ENCODE results near the gene TNFSF10. TPM values are rescaled to one million over a fixed set of nuclear protein-coding genes. Genes with fewer than 3 reads are reported as not detected.

The TNFSF10 gene
- total and polyA plus RNA-seq, 9 of the 15 experiments (the other 6 are each of a cell fraction or from before 2014, with no cell fraction given): 0.07 to 1.3 (median 0.27) TPM; not detected in 1

GRCh38 chr3:172551874-172552273, 28.6 kb upstream of the TNFSF10 start:
- intact Hi-C loops (cut with micrococcal nuclease): no loop called here
- no peak overlapping the region for H3K27ac ChIP-seq (ENCODE audit: extremely low read depth, low read depth, low read length)
- H3K4me2 ChIP-seq (ENCODE audit: insufficient read depth, low read length): no peak overlapping the region
- H3K4me3 ChIP-seq: no peak overlapping the region
- ATAC-seq (no peak), FAIRE-seq (no peak), DNase-seq (ENCODE audit: extremely low read depth in 1 of 4, low spot score in 3 of 4) (no peak)
- H4K20me1 ChIP-seq (replicated peaks; ENCODE audit: control insufficient read depth, insufficient read depth, low read length): no peaks in the 10 kb centered on the region
- WGBS (ENCODE audit: insufficient coverage, low coverage, missing lambda C conversion rate): 31% methylated on average over 1 of the region's 1 CpG
- H3K9ac ChIP-seq (ENCODE audit: insufficient read depth in 1 of 2, low read depth in 2 of 2, low read length in 2 of 2): no peak overlapping the region
- ChIA-PET POLR2A (interaction anchor here (1.5 kb wide), 1 partner anchor 21 kb away, joined by 5 read pairs; no protein-coding TSS in a partner anchor), CTCF (ENCODE audit: low intra/inter-chr PET ratio) (no interaction called here)
- TF ChIP-seq CC2D1A (IDR thresholded peaks at IDR 0.05) (no peak), ZFPM2 (CRISPR knock-in tag; IDR thresholded peaks at IDR 0.05) (no peak)
- H3K9me1 ChIP-seq (ENCODE audit: control insufficient read depth, insufficient read depth, low read length): no peaks in the 10 kb centered on the region
- no peaks in the 10 kb centered on the region for H3K79me2 ChIP-seq (ENCODE audit: control insufficient read depth, insufficient read depth, low read length)
- BruUV-seq (replicated peaks): no TSS peak
- peaks cover 4 to 22% of the 10 kb centered on the region in 2 experiments for H3K4me1 ChIP-seq (replicated peaks in 1 of 2; ENCODE audit: control insufficient read depth in 2 of 2, insufficient read depth in 2 of 2, low read length in 2 of 2)
- H2AFZ ChIP-seq (ENCODE audit: low read depth, low read length): no peak overlapping the region
- H3K36me3 ChIP-seq (ENCODE audit: control insufficient read depth, insufficient read depth, low read length): no peaks in the 10 kb centered on the region
- H3K9me3 ChIP-seq (replicated peaks; ENCODE audit: control insufficient read depth, insufficient read depth, low read depth, low read length): no peaks in the 10 kb centered on the region
- H3K27me3 ChIP-seq (ENCODE audit: control insufficient read depth in 2 of 2, insufficient read depth in 2 of 2, low read length in 2 of 2): no peaks in the 10 kb centered on the region
- in situ Hi-C loops (cut with MboI): no loop called here

DNA sequence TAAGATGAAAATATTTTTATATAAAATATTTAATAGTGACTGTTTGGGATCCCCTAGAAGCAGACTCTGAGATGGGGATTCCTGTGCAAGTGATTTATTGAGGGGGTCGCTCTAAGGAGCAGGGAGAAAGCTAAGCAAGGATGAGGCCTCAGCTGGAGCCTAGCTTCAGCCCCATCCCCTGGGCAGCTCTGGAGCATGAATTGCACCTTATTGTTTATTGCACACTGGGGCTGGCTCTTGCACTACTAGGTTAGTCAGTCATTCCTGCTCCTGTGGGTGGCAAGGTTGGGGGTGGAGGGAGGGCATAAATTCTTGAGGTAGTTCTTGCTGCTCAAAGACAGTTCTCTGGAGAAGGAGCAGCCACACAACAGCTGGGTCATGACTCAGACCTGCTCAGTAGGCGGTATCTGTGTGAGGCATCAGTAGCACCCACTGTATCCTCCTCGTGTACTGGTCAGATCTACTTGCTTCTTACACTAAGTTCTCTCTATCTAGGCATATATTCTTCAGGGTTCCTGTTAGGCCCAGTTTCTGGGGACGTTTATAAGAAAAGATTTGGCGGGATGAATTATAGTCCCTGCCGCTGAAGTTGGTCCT, 27.2 kb upstream of the TNFSF10 start:
- H3K36me3 ChIP-seq (ENCODE audit: control insufficient read depth, insufficient read depth, low read length): no peaks in the 10 kb centered on the region
- ChIA-PET POLR2A (no interaction called here), CTCF (ENCODE audit: low intra/inter-chr PET ratio) (no interaction called here)
- peak overlapping the region; percentile 34; the same call in 1 of the 2 replicates for H3K4me2 ChIP-seq (ENCODE audit: insufficient read depth, low read length)
- 0 out of 4 replicates have a peak overlapping the region, but pooled peaks of 1 of the 2 experiments have one; percentile 19 for H3K9ac ChIP-seq (ENCODE audit: insufficient read depth in 1 of 2, low read depth in 2 of 2, low read length in 2 of 2)
- H2AFZ ChIP-seq (ENCODE audit: low read depth, low read length): no peak overlapping the region
- peak; percentile 15 to 77 (median 36) for DNase-seq (ENCODE audit: extremely low read depth in 1 of 4, low spot score in 3 of 4)
- no peaks in the 10 kb centered on the region for H3K9me3 ChIP-seq (replicated peaks; ENCODE audit: control insufficient read depth, insufficient read depth, low read depth, low read length)
- H3K79me2 ChIP-seq (ENCODE audit: control insufficient read depth, insufficient read depth, low read length): no peaks in the 10 kb centered on the region
- intact Hi-C loops (cut with micrococcal nuclease): no loop called here
- peak; percentile 93 for ATAC-seq
- peak; percentile 78 for FAIRE-seq
- no peak overlapping the region for H3K27ac ChIP-seq (ENCODE audit: extremely low read depth, low read depth, low read length)
- no peaks in the 10 kb centered on the region for H3K27me3 ChIP-seq (ENCODE audit: control insufficient read depth in 2 of 2, insufficient read depth in 2 of 2, low read length in 2 of 2)
- BruUV-seq (replicated peaks): no TSS peak
- no peak overlapping the region for H3K4me3 ChIP-seq
- no peaks in the 10 kb centered on the region for H4K20me1 ChIP-seq (replicated peaks; ENCODE audit: control insufficient read depth, insufficient read depth, low read length)
- H3K9me1 ChIP-seq (ENCODE audit: control insufficient read depth, insufficient read depth, low read length): no peaks in the 10 kb centered on the region
- WGBS (ENCODE audit: insufficient coverage, low coverage, missing lambda C conversion rate): 1% methylated on average over 6 of the region's 6 CpGs
- H3K4me1 ChIP-seq (replicated peaks in 1 of 2; ENCODE audit: control insufficient read depth in 2 of 2, insufficient read depth in 2 of 2, low read length in 2 of 2): peaks cover 4 to 22% of the 10 kb centered on the region in 2 experiments
- in situ Hi-C loops (cut with MboI): no loop called here
- TF ChIP-seq RNF2 (IDR thresholded peaks at IDR 0.05) (no peak), PCBP1 (IDR thresholded peaks at IDR 0.05; ENCODE audit: low read depth, low read length, poor library complexity, severe bottlenecking) (no peak), CTBP1 (IDR thresholded peaks at IDR 0.05; ENCODE audit: borderline replicate concordance) (peak; percentile 38; the same call in 1 of the 2 replicates), EP300 (IDR thresholded peaks at IDR 0.05; ENCODE audit: low read length) (peak; percentile 28; the same call in 1 of the 2 replicates), MAFK (IDR thresholded peaks at IDR 0.05; ENCODE audit: low read length) (peak; percentile 34; the same call in 1 of the 2 replicates), CC2D1A (IDR thresholded peaks at IDR 0.05) (no peak), SRSF9 (IDR thresholded peaks at IDR 0.05; ENCODE audit: borderline replicate concordance, low read depth, low read length) (no peak), FOS (IDR thresholded peaks at IDR 0.05; ENCODE audit: extremely low read depth, insufficient read length) (peak; percentile 24), PYGO2 (tag; IDR thresholded peaks at IDR 0.05) (no peak), FOXJ2 (tag; IDR thresholded peaks at IDR 0.05) (no peak), KAT2B (IDR thresholded peaks at IDR 0.05; ENCODE audit: low read depth, low read length) (no peak)
- TF ChIP-seq, protein P1, sequence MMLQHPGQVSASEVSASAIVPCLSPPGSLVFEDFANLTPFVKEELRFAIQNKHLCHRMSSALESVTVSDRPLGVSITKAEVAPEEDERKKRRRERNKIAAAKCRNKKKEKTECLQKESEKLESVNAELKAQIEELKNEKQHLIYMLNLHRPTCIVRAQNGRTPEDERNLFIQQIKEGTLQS (IDR thresholded peaks at IDR 0.05): peak; percentile 63
- TF ChIP-seq, protein P1 (CRISPR knock-in tag; conservative IDR thresholded peaks at IDR 0.05): no peak
- TF ChIP-seq, protein P2, sequence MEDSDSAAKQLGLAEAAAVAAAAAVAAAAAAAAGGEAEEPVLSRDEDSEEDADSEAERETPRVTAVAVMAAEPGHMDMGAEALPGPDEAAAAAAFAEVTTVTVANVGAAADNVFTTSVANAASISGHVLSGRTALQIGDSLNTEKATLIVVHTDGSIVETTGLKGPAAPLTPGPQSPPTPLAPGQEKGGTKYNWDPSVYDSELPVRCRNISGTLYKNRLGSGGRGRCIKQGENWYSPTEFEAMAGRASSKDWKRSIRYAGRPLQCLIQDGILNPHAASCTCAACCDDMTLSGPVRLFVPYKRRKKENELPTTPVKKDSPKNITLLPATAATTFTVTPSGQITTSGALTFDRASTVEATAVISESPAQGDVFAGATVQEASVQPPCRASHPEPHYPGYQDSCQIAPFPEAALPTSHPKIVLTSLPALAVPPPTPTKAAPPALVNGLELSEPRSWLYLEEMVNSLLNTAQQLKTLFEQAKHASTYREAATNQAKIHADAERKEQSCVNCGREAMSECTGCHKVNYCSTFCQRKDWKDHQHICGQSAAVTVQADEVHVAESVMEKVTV (CRISPR knock-in tag; IDR thresholded peaks at IDR 0.05): no peak

All from K562 (cell line).